GM21423 (cell line): ENCODE measurements around the gene ATPAF1.
A peak's percentile ranks its signal among the peaks of the same experiment; 100 is the strongest.

Source experiments
- ATAC-seq: cut with Tn5 transposase; IDR thresholded peaks from one replicate; pipeline ENCODE4 v1.9.1; 2021; ENCODE audit warnings: mild to moderate bottlenecking, moderate library complexity; ENCODE audit not compliant: unreplicated experiment

ATPAF1 gene

GRCh38 chr1:46616277-46617107 is 51.7 kb downstream of the ATPAF1 start, which contains the start of gene MOB3C:
MOB3C (minus strand) TSS chr1:46616811; CDS start chr1:46613321, 3,490 bp downstream.
- ATAC-seq = peak; percentile 74

- no peak for ATAC-seq
Measured at GRCh38 chr1:46615735-46616134, 52.4 kb downstream of the ATPAF1 start.

GRCh38 chr1:46615088-46615487 is 53.1 kb downstream of the ATPAF1 start:
- ATAC-seq = no peak

- ATAC-seq = no peak
Measured at GRCh38 chr1:46614604-46614984, 53.6 kb downstream of the ATPAF1 start.

GRCh38 chr1:46613661-46614603 is 54.2 kb downstream of the ATPAF1 start:
- peak; percentile 57 for ATAC-seq

- no peak for ATAC-seq
Measured at GRCh38 chr1:46612937-46613660, 55.1 kb downstream of the ATPAF1 start.

- no peak for ATAC-seq
Measured at GRCh38 chr1:46611691-46612221, 56.4 kb downstream of the ATPAF1 start.

- ATAC-seq = no peak
Measured at GRCh38 chr1:46607345-46608130, 60.6 kb downstream of the ATPAF1 start.

- no peak for ATAC-seq
Measured at GRCh38 chr1:46606255-46606965, 61.8 kb downstream of the ATPAF1 start.

GRCh38 chr1:46605232-46605631 is 62.9 kb downstream of the ATPAF1 start:
- no peak for ATAC-seq

- peak; percentile 98 for ATAC-seq
Measured at GRCh38 chr1:46603858-46604549, 64.2 kb downstream of the ATPAF1 start, which contains the start of gene MKNK1. MKNK1 (minus strand) TSS chr1:46604268; CDS start chr1:46583327, 20,941 bp downstream.

- ATAC-seq = peak; percentile 3
Measured at GRCh38 chr1:46603481-46603857, 64.7 kb downstream of the ATPAF1 start.

- ATAC-seq = no peak
Measured at GRCh38 chr1:46601257-46602007, 66.7 kb downstream of the ATPAF1 start.

GRCh38 chr1:46599059-46599970 is 68.8 kb downstream of the ATPAF1 start:
- ATAC-seq = no peak

- no peak for ATAC-seq
Measured at GRCh38 chr1:46596846-46597245, 71.3 kb downstream of the ATPAF1 start.

GRCh38 chr1:46596036-46596435 is 72.1 kb downstream of the ATPAF1 start:
- no peak for ATAC-seq

GRCh38 chr1:46595127-46595526 is 73.0 kb downstream of the ATPAF1 start:
- no peak for ATAC-seq
